Measurements from ENCODE around the gene SACS. TPM values are rescaled to one million over a fixed set of nuclear protein-coding genes. Genes with fewer than 3 reads are reported as not detected.

The SACS gene
- total and polyA plus RNA-seq, 2 donors (not counting 3 experiments of a cell fraction or from before 2014, with no cell fraction given), result 14.8 to 72.7 TPM

DNA sequence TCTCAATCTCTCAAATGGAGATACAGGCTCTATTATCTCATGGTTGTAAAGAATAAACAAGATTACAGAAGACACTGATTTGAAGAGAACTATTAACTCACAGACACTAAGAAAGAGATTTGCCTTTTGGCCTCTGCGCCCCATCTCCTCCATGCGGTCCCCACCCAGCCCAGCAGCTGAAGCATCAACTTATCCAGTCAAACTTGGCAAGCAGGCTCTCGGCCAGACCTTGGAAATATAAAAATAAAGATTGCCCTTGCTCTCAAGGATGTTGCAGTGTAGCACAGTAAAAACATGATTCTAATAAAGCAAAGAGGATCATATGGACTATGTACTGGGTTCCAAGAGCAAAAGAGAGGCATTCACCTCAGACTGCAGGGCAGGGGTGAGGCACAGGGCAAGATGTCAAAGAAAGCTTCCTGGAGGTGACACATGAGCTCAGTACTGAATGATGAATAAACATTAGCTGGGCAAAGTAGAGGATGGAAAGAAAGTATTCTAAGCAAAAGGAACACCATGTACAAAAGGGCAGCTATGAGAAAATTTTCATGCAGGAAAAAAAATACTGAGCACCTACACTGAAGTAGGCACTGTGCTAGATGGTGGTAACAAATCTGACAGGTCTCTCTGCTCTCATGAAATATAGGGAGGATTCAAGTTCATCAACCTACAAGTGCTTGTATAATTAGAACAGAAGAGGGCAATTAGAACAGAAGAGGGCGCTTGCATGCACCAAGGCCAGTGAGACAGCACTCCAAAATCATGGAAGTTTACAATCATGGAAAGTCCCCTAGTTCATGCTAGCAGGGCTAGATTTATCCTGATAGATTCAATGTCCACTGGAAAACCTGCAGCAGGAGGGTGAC, 85.0 kb downstream of the SACS start:
- Histone ChIP-seq H3K27me3 (ENCODE audit: control insufficient read depth in 2 of 2, insufficient read depth in 2 of 2, low read length in 2 of 2) (no peaks in the 10 kb centered on the region), H3K9ac (replicated peaks; ENCODE audit: extremely low read depth, insufficient read depth, low read length) (no peak overlapping the region), H4K20me1 (replicated peaks; ENCODE audit: control insufficient read depth, extremely low read depth, insufficient read depth, low read length) (peaks cover 4% of the 10 kb centered on the region), H3K4me1 (ENCODE audit: control insufficient read depth, extremely low read depth, insufficient read depth, low read length) (peaks cover 29% of the 10 kb centered on the region), H3K27ac (ENCODE audit: insufficient read depth, low read depth, low read length) (no peak overlapping the region), H3K4me2 (ENCODE audit: insufficient read depth, low read length) (no peak overlapping the region), H2AFZ (ENCODE audit: low read depth, low read length) (no peak overlapping the region), H3K9me3 (replicated peaks; ENCODE audit: control insufficient read depth, insufficient read depth, low read length) (no peaks in the 10 kb centered on the region), H3K9me1 (replicated peaks; ENCODE audit: control insufficient read depth, extremely low read depth, insufficient read depth, low read length) (no peaks in the 10 kb centered on the region), H3K4me3 (replicated peaks in 1 of 3; ENCODE audit: insufficient read depth in 1 of 3, low read depth in 1 of 3, low read length in 3 of 3) (no peak overlapping the region), H3K79me2 (ENCODE audit: control insufficient read depth, insufficient read depth, low read length) (peaks cover 93% of the 10 kb centered on the region), H3K36me3 (ENCODE audit: control insufficient read depth in 2 of 2, extremely low read depth in 1 of 2, insufficient read depth in 2 of 2, low read length in 2 of 2) (peaks cover 4 to 26% of the 10 kb centered on the region in 2 experiments)
- TF ChIP-seq POLR2A (IDR thresholded peaks at IDR 0.05; ENCODE audit: low read depth, low read length) (no peak), MAX (IDR thresholded peaks at IDR 0.05; ENCODE audit: insufficient read depth, insufficient read length) (no peak), GATA2 (IDR thresholded peaks at IDR 0.05; ENCODE audit: insufficient read depth, insufficient read length, low read depth, low read length) (no peak), FOS (IDR thresholded peaks at IDR 0.05; ENCODE audit: borderline replicate concordance, insufficient read depth, low read length) (no peak), POLR2AphosphoS5 (IDR thresholded peaks at IDR 0.05; ENCODE audit: insufficient read depth, low read depth, low read length) (no peak), JUN (IDR thresholded peaks at IDR 0.05; ENCODE audit: borderline replicate concordance, insufficient read depth, insufficient read length, low read depth) (no peak), MYC (IDR thresholded peaks at IDR 0.05; ENCODE audit: low read depth, low read length) (no peak)
- TF ChIP-seq, protein P1, sequence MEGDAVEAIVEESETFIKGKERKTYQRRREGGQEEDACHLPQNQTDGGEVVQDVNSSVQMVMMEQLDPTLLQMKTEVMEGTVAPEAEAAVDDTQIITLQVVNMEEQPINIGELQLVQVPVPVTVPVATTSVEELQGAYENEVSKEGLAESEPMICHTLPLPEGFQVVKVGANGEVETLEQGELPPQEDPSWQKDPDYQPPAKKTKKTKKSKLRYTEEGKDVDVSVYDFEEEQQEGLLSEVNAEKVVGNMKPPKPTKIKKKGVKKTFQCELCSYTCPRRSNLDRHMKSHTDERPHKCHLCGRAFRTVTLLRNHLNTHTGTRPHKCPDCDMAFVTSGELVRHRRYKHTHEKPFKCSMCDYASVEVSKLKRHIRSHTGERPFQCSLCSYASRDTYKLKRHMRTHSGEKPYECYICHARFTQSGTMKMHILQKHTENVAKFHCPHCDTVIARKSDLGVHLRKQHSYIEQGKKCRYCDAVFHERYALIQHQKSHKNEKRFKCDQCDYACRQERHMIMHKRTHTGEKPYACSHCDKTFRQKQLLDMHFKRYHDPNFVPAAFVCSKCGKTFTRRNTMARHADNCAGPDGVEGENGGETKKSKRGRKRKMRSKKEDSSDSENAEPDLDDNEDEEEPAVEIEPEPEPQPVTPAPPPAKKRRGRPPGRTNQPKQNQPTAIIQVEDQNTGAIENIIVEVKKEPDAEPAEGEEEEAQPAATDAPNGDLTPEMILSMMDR (IDR thresholded peaks at IDR 0.05; ENCODE audit: extremely low read depth in 1 of 2, insufficient read depth in 1 of 2, low read depth in 1 of 2, low read length in 2 of 2), result no peak
- dilution Hi-C loops (cut with MboI; ENCODE audit: extremely low pct_ligation_motif_present, low sequenced_read_pairs), result no loop called here
- FAIRE-seq (no peak), DNase-seq (ENCODE audit: low read depth, low spot score) (no peak)
- ChIA-PET POLR2A (no interaction called here), CTCF (no interaction called here)
- intact Hi-C loops (cut with micrococcal nuclease), result no loop called here
- no TSS peak for BruUV-seq (replicated peaks)
